Measurements from ENCODE around the gene SEZ6L.

SEZ6L gene

GRCh38 chr22:26169315-26170111 lies at the start of gene SEZ6L:
Gene SEZ6L, plus strand, starts transcription at chr22:26169462. Its CDS starts 208 bp downstream, at chr22:26169670.
- DNase-seq, result no peak

GRCh38 chr22:26122920-26123468 lies 46.3 kb upstream of the SEZ6L start:
- DNase-seq, result no peak

GRCh38 chr22:26124991-26125725 lies 44.1 kb upstream of the SEZ6L start:
- DNase-seq, result no peak

- no peak for DNase-seq
Observed at GRCh38 chr22:26127126-26127525, 42.1 kb upstream of the SEZ6L start.

GRCh38 chr22:26127556-26127955 lies 41.7 kb upstream of the SEZ6L start:
- no peak for DNase-seq

GRCh38 chr22:26131589-26132154 lies 37.6 kb upstream of the SEZ6L start:
- DNase-seq, result no peak

GRCh38 chr22:26134654-26135330 lies 34.5 kb upstream of the SEZ6L start:
- DNase-seq, result no peak

GRCh38 chr22:26135806-26136205 lies 33.5 kb upstream of the SEZ6L start:
- DNase-seq, result no peak

GRCh38 chr22:26139310-26139709 lies 30.0 kb upstream of the SEZ6L start:
- DNase-seq, result peak; percentile 39

GRCh38 chr22:26141831-26142230 lies 27.4 kb upstream of the SEZ6L start:
- DNase-seq, result no peak

- DNase-seq, result no peak
Observed at GRCh38 chr22:26143806-26144325, 25.4 kb upstream of the SEZ6L start.

- DNase-seq, result no peak
Observed at GRCh38 chr22:26159886-26160285, 9.4 kb upstream of the SEZ6L start.

- DNase-seq, result peak; percentile 47
Observed at GRCh38 chr22:26161746-26162145, 7.5 kb upstream of the SEZ6L start.

- DNase-seq, result no peak
Observed at GRCh38 chr22:26162926-26163325, 6.3 kb upstream of the SEZ6L start.

- DNase-seq, result no peak
Observed at GRCh38 chr22:26164174-26164573, 5.1 kb upstream of the SEZ6L start.

GRCh38 chr22:26168330-26168851 lies 871 bp upstream of the SEZ6L start:
- no peak for DNase-seq

GRCh38 chr22:26168939-26169314 lies 335 bp upstream of the SEZ6L start:
- DNase-seq, result no peak

- no peak for DNase-seq
Observed at GRCh38 chr22:26170112-26170492, 840 bp downstream of the SEZ6L start.

- DNase-seq, result no peak
Observed at GRCh38 chr22:26170795-26171580, 1.7 kb downstream of the SEZ6L start.

- DNase-seq, result no peak
Observed at GRCh38 chr22:26172389-26172990, 3.2 kb downstream of the SEZ6L start.

GRCh38 chr22:26174280-26174679 lies 5.0 kb downstream of the SEZ6L start:
- no peak for DNase-seq
